GM20431 (cell line): ENCODE results near the gene SLC13A2.

Source experiments
- in situ Hi-C: fragments of 300-500 bp; cut with MseI, MboI; formaldehyde crosslinking; loops from one replicate; pipeline ENCODE4 v1.15.0; 2020; ENCODE audit warnings: low sequenced_read_pairs; ENCODE audit not compliant: unreplicated experiment

SLC13A2 gene

DNA sequence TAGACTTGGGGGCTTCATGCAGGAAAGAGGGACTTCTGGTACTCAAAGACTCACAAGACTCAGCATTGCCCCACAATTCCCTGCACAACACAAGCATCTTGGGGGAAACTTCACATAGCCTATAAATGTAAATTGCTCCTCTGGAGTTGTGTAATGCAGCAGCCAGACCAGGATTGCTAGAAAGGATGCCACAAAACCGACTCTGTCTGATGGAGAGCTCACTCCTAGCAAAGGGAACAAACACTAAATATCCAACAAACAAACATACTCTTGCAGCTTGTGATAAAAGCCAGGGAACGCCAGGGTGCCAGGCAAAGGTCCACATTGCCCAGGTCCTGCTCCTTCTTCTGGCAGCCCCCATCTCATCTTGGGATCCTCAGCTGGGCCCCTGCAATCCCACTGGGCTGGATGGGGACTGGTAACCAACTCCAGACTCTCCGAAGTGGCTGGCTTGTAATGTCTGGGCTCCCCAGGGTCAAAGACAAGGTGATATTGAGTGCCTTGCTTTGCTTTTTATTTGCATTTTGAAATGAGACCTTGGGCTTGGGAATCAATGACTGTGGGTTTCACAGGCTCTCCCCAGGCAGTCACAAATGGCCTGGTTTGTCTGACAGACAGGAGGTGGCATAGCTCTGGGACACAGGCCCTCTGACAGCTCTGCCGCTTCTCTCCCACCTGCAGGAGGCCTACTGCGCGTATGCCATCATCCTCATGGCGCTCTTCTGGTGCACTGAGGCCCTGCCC, 15.3 kb downstream of the SLC13A2 start:
- in situ Hi-C loops: no loop called here

DNA sequence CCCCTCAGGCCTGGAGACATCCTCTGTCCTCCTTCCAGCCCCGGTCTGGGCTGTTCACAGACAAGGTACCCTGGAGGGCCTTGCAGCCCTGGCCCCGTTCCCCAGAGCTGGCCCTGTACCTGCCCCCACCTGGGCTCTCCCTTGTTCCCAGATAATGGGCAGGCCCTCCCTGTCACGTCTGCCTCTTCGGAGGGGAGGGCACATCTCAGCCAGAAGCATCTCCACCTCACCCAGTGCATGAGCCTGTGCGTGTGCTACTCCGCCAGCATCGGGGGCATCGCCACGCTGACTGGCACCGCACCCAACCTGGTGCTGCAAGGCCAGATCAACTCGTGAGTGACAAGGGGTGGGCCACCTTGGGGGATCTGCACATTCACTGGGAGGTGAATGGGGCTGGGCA, 17.8 kb downstream of the SLC13A2 start:
- in situ Hi-C loops: loop anchor here (10.0 kb wide), 1 partner anchor 124 kb away; the partner anchor contains the start of gene RSKR

DNA sequence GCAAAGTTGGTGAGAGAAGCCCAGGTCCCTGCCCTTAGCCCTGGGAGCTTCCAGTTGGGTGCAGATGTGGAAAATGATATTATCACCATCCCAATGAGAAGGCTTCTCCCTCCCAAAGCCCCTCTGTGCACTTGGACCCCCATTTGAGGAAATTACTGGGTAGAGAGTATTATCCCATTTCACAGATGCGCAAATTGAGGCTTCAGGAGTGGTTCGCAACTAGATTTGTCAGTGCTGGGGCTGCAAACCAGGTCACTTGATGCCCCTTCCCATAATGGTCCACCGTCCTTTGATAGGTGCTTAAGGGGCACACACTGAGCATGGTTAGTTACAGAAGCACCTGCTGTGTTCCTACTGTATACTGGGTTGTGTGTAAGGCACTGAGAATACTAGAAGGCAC, 18.4 kb downstream of the SLC13A2 start:
- in situ Hi-C loops: loop anchor here (10.0 kb wide), 1 partner anchor 123 kb away; the partner anchor contains the start of gene RSKR

DNA sequence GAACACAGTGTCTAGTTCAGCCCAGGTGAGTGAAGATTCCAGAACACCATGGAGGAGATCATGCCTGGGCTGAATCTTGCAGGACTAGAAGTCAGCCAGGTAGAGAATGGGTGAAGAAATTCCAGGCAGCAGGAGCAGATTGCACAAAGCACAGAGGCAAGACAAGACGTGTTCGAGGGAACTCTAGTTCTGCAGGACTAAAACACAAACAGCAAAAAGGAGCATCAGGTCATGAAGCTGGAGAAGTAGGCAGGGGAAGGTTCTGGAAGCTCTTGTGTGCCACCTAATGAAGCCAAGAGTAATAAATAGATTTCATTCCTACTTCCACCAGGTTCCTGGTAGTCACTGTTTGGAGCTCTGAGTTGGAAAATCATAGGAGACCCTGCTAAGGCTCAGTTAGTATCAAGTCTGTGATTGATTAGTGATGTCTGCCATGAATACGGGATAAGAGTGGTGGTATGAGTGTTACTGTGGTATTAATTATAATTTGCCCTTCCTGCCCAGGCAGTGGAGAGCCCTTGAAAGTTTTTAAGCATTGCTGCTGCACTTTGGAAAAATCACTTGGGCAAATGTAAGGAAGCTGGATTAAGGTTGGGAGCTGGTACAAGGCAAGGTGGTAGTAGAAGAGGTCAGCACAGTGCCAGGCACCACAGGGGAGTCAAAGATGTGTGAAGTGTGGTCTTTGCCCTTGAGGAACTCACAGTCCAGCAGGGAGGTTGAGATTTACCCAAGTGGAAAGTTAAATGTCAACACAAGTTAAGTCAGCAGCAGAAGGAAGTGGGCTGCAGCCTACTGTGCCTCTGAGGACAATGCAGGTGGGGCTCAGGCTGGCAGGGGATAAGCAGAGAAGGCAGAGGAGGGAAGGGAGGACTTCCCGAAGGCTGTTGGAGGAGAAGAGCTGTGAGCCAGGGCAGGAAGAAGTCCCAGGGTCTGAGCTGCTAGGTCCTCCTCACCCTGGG, 19.2 kb downstream of the SLC13A2 start:
- in situ Hi-C loops: loop anchor here (10.0 kb wide), 1 partner anchor 122 kb away; the partner anchor contains the start of gene RSKR

DNA sequence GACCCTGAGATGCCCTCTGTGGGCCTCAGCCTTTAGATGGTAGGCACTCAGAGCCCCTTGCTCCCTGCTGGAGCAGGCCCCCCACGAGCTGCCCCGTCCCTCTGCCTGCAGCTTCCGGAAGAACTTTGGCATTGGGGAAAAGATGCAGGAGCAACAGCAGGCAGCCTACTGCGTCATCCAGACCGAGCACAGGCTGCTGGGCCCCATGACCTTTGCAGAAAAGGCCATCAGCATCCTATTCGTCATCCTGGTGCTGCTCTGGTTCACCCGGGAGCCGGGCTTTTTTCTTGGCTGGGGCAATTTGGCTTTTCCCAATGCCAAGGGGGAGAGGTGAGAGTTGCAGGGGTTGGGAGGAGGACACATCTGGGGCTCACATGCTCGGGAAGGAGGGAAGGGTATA, 20.0 kb downstream of the SLC13A2 start:
- in situ Hi-C loops: loop anchor here (10.0 kb wide), 1 partner anchor 121 kb away; the partner anchor contains the start of gene RSKR

DNA sequence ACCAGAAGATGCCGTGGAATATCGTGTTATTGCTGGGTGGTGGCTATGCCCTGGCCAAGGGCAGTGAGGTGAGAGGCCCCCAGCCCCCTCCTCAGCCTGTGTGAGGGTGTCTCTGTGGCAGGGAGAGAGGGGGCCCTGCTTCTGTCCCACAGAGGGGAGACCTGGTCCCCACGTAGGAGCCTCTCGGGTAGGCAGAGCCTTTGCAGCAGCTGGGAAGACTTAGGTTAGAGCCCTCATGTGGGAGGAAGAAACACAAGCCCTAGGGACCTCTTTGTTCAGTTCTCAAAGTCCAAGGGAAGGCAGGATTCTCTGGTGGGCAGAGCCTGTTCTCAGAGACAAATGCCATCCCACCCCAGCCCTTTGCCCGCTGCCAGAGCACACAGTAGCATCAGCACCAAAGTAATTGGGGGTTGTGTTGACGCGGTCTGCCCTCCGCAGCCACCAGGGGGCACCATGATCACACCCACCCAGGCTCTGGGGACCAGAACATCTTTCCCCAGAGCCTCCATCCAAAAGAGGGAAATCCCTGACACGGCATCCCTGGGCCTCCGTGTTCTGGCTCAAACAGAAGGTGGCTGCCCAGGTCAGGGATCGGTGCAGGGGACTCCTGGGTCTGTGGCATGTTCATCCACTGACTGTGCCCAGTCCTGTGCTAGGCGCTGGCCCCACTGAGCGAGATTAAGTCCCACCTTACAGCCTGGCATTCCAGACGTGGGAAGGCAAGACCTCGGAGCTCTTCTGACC, 21.2 kb downstream of the SLC13A2 start:
- in situ Hi-C loops: loop anchor here (5.0 to 10.0 kb wide), 2 partner anchors 43 to 120 kb away; partner anchors contain the start of gene RSKR

DNA sequence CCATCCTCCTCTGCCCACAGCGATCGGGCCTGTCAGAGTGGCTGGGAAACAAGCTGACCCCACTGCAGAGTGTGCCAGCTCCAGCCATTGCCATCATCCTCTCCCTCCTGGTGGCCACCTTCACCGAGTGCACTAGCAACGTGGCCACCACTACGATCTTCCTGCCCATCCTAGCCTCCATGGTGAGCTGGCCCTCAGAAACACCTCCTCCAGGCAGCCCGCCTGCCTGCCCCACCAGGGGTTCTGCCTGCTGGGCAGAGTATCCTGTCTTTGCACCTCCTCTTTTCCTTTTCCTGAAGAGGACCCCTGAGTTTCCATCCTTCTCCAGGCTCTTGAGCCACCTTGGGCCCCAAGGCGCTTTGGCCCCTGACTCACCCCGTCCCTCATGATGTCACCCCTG, 22.2 kb downstream of the SLC13A2 start:
- in situ Hi-C loops: loop anchor here (5.0 to 10.0 kb wide), 2 partner anchors 42 to 119 kb away; partner anchors contain the start of gene RSKR

DNA sequence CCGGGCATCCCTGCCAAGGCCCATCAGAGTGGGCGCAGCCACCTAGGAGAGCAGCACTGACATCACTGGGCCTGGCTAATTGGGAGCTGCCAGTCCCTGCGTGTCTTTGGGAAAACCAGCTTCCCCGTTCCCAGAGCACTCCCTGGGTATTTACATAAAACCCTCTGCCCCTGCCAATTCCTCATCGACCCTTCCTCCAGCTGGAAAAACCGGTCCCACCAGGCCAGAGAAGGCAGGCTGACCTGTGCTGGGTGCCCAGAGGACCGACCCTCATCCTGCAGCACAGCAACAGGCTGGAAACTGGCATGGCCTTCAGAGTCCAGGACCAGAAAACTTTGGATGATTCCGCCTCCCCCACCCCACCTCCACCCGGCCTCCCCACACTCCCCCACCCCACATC, 24.5 kb downstream of the SLC13A2 start:
- in situ Hi-C loops: loop anchor here (5.0 to 10.0 kb wide), 2 partner anchors 39 to 117 kb away; partner anchors contain the start of gene RSKR

DNA sequence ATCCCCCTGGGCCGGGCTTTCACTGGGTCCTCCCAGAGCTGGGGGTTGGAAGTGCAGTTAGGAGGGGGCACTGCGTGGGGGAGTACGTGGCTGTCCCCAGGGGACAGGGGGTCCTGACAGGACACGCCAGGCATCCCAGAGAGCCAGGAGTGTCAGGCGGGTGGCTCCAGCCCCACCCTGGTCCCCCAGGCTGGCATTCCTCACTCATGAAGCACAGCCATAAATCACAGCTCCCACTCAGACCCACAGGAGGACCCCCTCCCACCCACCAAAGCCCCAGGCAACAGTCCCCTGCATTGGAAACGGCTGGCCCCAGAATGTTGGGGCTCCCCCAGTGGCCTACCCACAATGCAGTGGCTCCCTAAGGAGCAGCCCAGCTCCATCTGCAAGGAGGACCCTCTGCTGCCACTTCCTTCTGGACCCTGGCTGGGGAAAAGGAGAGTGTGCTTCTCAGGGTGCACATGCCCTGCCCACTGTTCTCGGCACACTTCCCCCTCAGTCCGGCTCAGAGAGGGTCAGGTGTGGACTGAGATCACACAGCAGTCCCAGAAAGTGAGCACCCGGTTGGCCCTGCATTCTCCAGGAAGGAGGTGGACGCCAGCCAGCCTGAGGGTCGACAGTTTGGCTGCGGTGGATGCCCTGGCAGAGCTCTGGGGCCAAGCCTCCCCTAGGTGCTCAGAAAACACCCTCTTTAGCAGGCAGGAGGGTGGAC, 25.4 kb downstream of the SLC13A2 start:
- in situ Hi-C loops: loop anchor here (5.0 to 10.0 kb wide), 2 partner anchors 38 to 116 kb away; partner anchors contain the start of gene RSKR

DNA sequence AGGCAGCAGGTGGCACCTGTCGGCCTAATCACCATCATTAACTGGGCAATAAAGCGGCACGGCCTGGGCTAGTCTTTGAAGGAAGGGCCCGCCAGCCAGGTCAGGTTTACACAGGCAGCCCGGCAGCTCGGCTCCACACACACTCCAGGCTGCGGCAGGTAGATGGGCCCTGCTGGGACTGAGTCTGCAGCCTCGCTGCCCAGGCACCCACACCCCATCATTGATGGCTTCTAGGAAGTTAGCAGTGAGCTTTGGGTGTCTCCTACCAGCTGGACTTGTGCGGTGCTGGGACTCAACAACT, 25.9 kb downstream of the SLC13A2 start:
- in situ Hi-C loops: loop anchor here (5.0 to 10.0 kb wide), 2 partner anchors 38 to 115 kb away; partner anchors contain the start of gene RSKR

DNA sequence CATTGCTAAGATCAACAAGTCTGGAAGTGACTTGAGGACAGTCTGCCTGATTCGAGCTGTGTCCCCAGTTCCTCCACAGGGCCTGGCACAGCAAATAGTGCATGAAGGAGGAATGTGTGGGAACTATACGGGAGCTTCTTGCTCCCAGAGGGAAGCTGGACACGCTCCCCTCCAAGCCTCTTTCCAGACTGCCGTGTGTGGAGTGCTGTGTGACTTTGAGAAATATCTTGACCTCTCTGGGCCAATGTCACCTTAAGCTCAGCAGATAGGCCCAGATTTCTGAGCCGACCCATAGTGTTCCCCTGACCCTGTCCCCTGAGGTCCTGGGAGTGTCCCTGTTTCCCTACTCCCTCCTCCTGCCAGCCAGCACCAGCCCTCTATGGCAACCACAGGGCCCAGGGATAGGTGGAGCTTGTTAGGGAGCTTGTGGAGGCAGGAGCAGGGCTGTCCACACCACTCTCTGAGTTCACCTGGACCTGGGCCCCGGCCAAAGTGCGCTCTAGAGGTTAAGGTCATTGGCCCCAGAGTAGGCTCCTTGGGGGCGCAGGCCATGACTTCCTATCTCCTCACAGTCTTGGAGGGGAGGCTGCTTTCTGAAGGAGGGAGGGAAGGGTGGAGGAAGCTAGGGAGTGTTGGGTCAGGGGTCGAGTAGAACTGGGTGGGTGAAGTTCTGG, 26.4 kb downstream of the SLC13A2 start:
- in situ Hi-C loops: loop anchor here (5.0 to 10.0 kb wide), 2 partner anchors 37 to 115 kb away; partner anchors contain the start of gene RSKR

DNA sequence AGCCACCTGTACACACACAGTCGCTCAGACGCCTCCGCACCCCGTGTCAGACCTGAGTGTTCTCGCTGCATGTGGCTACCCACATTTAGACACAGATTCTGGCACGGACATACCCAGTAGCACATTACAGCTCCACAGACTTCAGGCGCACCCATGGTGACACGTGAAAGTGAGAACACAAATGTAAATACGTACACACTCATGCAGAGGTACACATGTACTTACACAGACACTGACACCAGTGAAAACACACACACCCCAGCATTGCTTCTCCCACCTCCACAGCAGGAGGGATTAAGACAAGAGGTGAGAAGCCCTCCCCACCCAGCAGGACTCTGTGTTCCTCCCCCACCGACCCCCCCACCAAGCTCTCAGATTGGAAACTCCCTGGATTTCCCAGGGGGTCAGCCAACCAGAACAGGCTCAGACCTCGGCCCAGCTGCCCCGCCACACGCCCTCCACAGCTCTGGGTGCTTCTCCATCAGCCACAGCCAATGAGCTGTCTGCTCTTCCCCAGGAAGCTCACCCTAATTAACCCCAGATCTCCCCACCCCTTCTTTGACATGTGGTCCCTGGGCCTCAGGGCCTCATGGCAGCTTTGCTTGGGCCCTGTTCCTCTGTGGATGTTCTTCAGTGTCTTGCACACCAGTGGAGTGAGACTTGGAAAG, 27.4 kb downstream of the SLC13A2 start:
- in situ Hi-C loops: no loop called here

DNA sequence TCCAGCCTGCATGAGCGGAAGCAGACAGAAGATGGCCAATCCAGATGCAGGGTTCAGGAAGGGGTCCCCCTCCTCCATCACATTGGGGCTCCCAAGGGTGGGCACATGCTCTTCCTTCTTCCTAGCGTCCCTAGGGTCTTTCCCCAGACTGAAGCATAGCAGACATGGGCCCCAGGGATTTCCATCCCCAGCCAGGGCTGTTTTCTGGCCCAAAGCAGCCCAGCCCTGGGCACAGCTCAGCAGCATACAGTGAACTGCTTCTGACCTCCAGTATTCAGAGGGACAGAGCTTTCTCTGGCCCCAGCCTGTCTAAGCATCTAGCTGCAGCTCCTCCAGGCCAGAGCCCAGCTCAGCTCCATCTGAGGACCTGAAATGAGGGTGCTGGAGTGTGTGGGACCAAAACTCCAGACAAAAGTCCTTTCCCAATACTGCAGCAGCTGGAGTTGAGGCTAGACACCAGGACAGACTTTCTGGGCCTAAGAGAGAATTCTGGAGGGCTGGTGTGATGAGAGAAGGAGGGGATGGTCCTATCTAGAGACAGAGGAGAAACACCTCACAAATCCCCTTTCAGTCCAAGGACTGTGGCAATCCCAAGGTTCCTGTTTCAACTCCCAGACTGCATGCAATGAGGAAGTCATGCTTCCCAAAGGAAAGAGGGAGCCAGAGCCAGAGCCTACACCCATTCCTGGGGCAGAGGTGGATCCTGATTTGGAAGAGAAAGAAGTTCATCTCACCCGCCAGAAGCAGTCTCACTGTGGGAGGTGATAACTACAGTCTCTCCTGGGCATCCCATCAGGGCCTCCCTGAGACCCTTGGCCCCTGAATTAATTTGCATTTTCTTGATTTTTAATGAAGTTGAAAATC, 28.2 kb downstream of the SLC13A2 start:
- in situ Hi-C loops: no loop called here

DNA sequence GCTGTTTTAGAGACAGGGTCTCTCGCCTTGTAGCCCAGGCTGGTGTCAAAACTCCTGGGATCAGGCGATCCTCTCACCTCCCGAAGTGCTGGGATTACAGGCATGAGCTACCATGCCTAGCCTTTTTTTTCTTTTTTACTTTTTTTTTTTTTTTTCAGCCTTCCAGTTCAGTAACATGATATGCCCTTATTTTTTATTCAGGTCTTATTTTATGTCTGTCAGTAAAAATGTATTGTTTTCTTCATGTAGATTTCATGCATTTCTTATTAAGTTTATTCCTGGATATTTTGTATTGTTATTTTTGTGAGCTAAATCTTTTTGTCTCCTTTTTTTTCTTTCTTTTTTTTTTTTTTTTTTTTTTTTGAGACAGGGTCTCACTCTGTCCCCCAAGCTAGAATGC, 30.0 kb downstream of the SLC13A2 start:
- in situ Hi-C loops: no loop called here

DNA sequence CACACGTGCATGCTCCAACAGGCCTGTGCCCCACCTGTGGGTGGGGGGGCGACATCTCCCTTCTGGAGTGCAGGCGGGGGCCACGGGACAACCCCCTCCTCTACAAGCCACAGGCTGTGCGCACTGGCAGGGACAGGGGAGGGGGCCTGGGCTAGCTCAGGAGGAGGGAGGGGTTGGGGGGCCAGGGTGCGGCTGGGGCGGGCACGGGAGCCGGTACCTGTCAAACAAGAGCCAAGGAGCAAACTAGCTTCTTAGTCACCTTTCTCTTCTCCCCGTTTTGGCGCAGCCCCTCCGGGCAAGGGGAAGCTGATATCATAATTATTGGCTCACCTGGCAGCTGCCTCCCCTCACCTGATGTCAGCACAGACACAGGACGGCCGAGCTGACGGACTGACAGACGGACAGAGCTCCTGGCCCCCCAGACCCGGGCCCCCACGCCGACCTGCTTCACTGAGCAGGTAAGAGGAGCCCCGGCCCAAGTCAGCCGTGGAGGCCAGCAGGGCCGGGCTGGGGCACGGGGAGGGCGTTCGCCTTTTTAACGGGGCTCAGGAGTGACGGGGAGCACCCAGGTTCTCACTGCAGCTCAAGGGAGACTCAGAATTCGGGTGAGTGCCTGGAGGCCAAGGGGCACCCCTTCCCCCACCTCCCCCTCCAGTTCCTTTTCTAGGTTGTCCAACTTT, 32.7 kb downstream of the SLC13A2 start, which contains the start of gene FOXN1:
TSS of gene FOXN1 (plus strand) at position 363 of the 680 bp plus-strand sequence. CDS start 17,622 bp downstream, outside the sequence.
- in situ Hi-C loops: no loop called here

DNA sequence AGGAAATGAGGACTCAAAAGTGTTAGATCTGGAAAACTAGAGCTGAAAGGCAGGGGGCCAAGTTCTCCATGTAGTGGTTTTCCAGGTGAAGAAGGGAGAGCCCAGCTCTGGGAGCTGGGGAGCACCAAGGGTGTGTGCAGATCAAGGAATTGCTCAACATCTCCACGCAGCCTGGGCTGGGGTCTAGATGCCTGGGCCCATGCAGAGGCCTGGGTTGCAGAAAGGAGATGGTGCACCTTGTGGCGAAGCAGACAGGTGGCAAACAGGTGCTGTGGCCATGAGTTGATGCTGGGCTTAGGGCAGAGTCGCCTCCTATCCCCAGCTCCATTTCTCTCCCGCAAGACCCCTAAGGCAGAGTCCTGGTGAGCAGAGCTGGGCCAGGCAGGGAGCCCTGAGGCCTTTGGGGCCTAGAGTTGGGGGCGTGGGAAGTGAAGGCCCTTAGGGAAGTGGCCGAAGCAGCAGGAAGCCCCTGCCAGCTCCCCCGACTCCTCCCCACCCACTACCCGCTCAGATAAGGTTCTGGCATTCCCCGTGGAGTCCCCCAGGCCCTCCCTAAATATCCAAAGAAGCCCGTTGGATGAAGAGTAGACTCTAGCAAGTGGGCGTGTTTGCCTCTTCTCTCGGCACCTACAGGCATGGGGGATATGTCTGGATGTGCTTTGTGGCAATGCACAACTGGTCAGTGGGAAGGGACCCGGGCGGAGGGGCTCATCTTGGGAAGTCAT, 33.5 kb downstream of the SLC13A2 start:
- in situ Hi-C loops: no loop called here
